GM19372 (cell line): ENCODE results near the gene CLK3.
"Not testable (repeated sequence)": the region's sequence is repeated elsewhere in the genome, so short reads cannot be mapped to it uniquely, and the experiment has no call there.

ENCODE experiments used
- ATAC-seq: cut with Tn5 transposase; IDR thresholded peaks from one replicate; pipeline ENCODE4 v1.9.1; 2021; ENCODE audit warnings: mild to moderate bottlenecking, low read depth, moderate library complexity; ENCODE audit not compliant: unreplicated experiment

CLK3 gene

DNA sequence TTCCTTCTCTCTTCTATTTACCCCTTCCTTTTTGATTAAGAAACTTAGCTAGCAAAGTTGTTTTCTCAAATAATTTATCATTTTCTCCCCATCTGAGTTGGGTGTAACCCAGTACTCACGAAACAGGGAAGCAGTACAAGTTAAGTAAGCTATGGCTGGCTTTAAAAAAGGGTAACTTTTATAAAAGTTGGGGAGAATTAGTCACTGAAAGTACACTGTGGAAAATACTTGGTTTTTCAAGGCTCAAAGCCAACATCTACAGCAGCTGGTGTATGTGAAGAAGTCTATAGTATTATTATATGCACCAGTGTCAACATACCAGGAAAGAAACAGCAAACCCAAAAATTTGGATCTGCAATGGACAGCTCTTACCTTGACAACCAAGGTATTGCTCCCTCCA, 25.5 kb downstream of the CLK3 start:
- no peak for ATAC-seq

DNA sequence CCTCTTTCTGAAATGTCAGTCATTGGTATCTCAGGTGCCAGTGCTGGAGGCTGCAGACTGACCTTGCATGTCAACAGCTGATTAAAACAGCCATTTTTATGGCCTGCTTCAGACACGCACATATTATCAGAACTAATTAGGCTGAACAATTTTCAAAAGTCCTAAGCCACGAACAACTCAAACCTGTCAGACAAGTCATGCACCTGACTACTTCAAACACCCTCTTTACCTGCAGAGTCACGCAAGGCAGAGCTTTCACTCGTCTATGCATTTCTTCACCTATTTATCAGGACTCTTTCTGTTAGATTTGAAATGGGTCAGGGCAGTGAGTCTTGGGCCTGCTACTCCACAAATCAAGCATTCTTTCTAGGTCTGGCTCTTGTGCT, 26.7 kb downstream of the CLK3 start:
- ATAC-seq, result no peak

DNA sequence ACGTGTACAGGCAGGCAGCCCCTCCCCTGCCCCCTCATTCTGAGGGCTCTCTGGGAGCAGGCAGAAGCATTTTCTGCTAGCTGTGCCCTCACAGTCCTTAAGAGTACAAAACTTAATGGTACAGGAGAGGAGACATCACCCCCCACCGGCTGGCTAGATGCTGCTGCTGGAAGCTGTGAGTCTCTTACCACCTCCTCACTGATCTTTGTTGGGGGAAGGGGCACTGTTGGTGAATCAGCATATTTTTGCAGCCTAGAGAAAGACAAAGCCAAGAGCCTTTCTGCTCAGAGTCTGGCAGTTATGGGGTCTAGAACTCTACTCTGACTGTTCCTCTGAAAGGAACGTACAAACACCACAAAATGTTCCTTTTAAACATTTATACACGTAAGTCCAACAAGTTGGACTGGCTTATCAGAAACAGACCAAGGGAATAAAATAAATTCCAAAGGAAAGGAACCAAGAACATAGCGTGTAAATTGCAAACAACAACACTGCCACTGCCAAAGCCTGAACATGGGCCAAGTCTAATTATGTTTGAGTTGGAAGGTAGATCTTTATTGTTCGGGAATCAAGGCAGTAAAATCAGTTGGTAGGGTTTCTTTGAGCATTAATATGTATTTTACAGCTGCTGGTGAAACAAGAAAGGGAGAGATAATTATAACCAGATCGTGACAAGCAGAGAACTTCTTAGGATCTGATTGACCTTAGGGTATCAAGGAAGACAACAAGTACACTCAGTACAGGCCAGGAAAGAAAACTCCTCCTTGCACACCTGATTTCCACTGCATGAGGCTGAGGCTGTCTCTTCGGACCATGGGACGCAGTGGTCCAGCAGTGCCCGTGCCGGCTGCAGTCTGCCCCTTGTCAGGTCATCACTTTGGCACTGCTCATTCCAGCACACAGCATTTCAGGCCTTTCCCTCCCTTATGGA, 27.4 kb downstream of the CLK3 start:
- no peak for ATAC-seq

DNA sequence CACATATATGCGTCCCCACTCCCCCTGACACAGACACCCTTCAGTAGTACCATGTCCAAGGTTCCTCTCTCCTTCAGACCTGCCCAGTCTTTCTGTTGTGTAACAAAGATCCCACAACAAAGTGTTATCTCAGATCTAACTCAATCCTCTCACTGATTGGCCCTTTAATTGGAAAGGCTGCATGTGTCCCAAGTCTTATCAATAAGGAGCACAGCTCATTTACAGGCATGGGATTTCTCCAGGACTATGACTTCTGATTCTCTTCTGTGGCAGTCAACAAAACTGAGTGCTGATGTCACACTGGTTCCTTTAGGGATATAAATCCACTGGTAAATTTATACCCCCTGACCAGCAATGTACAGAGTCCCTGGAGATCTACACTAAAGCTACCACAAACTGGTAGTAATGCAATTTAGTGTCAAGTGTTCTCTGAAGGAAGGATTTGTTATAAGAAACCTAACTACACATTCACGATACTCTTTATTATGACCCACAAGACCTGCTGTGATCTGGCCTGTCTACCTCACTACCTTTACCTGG, 28.1 kb downstream of the CLK3 start:
- no peak for ATAC-seq

DNA sequence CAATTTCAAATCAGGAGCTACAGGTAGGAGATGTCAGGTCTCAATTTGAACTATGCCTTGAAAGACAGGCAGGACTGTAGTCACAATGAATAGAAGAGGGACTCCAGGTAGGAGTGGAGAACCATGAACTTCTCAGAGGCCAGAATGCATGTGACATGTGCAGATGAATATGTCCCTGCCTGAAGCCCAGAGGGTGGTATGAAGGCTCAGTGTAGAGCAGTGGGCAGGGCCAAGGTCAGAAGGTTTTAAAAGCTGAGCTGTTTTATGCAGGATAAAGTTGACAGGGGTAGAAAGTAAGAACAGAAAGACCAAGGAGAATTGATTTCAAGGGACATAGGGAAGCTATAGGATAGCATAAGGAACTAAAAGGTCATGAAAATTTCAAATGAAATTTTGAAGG, 30.8 kb downstream of the CLK3 start:
- no peak for ATAC-seq

DNA sequence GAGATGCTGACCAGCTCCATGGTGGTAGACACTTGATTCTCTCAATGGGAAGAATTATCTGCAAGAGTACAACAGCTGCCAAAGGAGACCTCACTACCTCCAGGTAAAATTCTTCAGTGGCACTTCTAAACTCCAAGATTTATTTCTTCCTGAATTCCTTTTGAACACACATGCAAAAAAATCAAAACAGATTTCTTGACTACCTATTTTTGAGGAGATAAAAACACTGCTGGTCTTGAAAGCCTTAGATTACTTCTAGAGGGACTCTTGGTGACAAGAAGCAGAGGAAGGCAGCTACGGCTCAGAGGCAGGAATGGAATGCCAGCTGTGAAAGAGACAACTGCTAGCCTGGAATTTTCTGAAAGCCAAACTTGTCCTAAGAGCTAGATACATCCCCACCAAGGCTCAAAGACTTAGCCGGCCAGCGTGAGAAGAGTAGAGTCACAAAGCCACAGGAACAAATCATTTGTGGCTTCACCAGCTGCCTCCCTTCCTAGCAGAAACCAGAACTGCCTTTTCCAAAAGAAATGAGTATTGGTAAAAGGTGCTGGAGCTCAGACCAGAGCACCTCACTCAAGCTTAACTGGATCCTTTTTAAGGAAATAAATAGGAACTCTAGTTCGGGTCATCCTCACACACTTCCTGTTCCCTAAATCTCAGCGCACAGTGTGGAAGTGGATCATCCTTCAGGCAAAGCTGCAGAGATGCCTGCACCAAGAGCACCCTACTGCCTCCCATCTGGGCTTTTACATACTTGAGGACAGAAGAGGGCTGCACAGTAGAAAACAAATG, 32.6 kb downstream of the CLK3 start:
- no peak for ATAC-seq

DNA sequence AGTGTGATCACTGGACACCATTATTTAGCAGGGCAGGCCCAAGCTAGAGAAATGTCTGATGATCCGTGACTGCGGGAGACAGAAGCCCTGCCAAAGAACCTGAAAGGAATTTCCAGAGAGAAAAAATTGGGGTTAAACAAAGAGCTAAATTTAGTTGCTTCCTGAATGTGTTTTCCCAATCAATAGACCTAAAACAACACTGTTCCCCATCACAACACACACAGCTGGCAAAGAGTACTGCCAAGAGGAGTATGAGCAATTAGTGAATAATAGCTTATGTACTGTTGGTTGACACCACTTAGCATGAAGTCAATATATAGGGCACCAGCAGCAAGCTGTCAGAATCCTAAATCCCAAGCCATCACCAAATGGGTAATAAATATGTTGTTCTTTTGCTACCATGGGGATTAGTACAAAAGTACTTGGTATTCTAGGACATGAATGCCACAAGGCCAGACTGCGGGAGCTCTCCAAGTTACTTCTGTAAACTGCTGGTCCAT, 35.7 kb downstream of the CLK3 start:
- ATAC-seq, result no peak

DNA sequence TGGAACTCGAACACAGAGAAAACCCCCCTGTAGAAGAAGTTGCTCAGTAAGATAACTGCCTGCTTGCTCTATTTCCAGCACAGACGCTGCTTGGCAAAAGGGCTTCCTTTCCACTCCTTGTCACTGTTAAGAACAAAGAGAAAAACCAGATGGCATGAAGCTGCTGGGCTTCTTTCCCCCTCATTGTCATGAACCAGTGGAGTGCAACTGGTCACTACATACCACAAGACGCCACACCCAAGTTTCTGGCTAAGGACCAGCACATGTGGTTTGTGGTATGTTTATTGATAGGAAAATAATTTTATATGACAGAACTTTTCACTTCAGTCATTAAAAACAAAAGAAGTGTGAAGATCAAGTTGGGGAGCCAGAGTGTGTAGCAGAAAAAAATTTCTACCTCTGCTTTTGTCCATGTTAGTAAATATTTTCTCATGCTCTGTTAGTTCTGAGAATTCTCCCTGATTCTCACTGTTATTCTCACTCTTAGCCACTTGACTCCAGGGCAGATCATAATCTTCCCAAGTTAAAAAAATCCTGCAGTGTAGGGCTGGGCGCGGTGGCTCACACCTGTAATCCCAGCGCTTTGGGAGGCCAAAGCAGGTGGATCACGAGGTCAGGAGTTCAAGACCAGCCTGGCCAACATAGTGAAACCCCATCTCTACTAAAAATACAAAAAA, 37.9 kb downstream of the CLK3 start:
- no peak for ATAC-seq

DNA sequence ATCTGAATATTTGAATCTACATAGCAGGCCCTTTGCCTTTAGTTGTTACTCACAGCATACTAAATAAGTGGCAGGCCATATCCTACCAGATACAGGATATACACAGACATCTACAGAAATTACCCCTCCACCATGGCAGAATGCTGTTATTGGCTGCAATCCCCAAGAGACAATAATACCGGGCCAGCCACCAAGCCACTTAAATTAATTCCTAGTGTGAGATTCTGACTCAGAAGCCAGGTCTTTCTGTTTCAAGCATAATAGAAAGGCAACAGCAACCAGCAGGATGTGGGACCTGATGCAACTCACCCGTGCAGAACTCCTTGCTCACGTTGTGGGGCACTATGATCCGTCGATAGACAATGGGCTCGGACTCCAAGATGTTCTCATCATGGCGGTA, 39.8 kb downstream of the CLK3 start:
- no peak for ATAC-seq

DNA sequence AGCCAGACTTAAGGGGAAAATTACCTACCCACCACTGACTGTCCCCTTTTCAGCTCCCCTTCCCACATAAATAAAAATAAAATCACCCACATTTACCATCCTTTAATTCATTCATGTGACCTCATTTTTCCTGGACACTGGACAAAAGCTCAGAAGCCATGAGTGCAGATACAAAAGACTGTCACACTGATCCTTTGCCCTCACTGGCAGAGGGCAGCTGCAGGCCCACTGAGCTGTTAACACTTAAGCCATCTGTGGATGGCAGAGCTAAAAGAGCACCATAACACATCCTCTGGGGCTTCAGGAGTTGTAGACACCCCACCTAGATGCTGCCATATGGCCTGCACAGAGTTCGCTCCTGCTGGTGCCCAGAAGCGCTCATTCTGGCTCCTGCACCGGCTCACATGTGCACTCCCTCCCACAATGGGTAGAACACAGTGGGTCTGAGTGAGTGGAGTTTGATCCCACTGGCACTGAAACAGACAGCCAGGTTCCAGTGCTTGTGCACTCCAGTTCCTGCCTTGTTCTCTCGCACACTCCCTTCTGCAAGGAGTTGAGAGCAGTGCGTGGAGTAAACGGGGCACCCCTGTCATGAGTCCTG, 41.4 kb downstream of the CLK3 start:
- ATAC-seq, result no peak

DNA sequence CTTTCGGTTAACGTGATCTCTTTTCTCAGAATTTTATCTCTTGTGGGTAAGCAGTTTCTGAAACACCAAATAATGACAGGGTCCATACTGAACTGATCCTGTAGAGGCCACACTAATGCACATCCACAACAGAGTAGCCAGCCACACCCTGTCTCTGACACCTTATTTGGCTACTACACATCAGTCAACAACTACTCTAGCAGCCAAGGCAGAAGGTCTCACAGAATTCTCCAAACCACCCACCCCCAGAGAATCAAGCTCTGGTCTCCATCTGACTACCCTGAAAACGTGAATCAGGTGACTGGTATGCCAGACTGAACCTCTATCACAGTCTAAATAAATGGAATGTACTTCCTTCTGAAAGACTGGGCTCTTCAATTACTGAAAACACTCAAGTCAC, 42.2 kb downstream of the CLK3 start:
- no peak for ATAC-seq

DNA sequence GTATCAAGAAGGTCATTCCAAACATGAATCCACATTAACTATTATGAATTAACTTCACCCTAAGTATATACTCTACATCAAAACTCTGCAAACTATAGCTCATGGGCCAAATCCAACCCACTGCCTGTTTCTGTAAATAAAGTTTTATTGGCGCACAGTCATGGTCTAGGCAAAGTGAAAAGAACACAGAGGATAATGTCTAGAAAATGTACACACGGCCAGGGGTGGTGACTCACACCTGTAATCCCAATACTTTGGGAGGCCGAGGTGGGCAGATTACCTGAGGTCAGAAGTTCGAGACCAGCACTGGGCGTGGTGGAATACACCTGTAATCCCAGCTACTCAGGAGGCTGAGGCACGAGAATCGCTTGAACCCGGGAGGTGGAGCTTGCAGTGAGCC, 45.6 kb downstream of the CLK3 start:
- ATAC-seq, result not testable (repeated sequence)

DNA sequence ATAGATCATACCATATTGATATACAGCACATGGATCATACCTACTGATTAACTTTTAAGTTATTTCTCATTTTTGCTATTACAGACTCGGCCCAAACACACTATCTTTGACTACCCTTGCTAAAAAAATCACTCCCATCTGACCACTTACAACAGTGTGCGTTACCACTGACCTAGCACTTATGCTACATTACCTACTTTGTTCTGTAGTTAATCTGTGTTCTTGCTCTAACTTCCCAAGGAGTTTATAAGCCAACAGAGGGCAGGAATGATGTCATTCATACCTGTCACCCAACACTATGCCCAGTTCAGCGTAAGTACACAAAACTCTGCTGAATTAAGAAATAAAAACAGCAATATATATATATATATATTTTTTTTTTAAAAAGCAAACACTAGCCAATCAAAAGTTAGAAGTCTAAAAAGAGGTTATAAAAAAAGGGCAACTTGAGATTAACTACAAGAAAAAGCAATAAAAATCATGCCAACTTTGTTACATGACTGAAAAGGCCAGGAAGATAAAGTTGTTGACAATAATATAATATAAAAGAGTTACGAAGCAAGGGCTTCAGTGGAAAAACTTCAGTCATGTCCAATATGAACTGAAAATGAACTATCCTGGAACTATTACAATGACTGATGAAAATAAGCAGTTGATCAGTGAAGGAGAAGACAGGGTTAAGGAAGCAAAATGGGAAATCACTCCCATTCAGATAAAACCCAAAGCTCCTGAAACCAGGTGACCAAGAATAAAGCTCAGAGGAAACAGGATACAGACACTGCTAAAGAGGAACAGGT, 46.6 kb downstream of the CLK3 start:
- no peak for ATAC-seq

DNA sequence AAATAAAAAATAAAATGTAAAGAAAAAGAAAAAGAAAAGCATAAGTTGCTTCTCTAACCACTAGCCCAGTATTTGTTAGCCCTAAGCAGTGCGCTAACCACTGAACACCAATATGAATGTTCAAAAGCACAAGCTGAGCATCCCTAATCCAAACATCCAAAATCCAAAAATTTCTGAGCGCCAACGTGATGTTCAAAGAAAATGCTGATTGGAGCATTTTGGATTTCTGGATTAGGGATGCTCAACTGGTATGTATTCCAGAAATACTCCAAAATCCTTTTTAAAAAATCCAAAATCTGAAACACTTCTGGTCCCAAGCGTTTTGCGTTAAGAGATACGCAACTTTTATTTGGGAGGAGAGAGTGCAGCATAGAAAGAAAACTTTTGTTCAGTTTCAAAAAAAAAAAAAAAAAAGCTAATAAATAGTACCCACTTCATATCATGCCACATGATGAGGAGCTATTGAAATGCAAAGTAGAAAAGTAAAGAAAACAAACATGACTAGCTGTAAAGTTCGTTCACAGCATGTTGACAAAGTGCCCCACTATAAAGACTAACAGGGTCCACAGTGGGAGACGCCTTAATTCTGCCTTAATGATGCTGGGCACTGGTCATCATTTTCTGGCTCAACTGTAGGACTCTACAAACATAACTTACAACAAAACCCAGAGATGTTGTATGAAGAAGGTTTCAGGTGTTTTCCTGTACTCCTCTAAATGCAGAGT, 47.8 kb downstream of the CLK3 start:
- no peak for ATAC-seq

DNA sequence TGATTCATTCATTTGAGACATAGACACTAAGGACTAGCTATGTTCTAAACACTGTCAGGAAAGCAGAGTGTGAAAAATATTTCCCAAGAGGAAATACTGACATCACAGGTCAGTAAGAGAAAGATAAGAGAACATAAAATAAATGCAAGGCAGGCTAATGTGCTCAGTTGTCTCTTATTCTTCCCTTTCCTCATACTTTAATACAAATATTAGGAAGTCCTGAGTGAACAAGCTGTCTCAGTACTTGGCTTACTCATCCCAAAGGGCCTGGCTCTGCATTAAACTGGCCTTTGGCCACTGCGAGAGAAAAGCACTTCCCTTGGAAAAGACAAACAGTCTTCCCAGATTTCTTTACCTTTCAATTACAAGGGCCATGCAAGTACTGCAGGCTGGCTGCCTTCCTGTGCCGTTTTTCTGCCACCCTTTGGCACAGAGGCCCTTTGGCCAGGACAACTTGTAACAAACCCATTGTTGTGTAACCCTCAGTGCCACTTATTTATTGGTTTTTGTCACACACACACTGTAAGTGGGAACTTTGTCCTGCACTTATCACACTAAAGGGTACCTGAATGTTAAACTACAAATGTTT, 48.5 kb downstream of the CLK3 start:
- ATAC-seq, result no peak

DNA sequence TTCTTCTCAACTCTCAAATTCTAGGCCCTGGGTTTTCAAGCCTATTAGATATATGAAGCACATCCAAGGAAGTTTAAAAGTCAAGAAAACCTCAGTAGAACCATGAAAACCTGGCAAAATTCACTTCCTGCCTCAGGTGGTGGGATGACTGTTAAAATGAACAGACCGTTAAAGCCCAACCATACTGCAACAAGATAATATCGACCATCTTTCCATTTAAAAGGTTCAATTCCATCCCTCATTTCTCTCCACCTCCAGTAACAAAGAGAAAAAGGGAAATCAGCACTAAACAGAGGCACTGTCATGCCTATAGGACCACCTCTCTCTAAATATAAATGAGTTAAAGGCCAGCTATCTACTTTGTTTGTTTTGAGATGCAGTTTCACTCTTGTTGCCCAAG, 49.0 kb downstream of the CLK3 start:
- ATAC-seq, result no peak

DNA sequence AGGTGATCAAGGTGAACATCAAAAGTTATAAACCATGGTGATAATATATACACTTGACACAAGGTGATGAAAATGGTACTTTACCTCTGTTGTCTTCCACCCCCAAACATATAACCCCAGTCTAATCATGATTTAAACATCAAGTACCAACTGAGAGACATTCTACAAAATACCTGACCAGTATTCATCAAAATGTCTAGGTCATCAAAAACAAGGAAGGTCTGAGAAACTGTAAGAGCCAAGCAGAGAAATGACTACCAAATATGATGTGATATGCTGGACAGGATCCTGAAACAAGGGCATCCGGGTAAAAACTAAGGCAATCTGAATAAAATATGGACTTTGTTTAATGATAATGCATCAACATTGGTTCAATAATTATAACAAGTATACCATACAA, 52.3 kb downstream of the CLK3 start:
- no peak for ATAC-seq

DNA sequence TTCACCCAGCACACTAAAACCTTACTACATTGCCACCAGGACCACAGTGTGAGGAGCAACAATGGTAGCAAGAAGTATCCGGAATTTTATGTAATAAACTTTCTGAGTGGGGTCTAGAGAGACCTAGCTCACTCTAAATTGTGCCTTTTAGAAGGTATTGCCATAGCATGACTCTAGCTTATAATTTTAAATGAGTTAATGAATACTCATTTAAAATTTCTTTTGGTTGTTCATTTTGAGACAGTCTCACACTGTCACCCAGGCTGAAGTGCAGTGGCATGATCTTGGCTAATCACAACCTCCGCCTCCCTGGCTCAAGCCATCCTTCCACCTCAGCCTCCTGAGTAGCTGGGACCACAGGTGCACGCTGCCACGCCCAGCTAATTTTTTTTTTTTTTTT, 54.0 kb downstream of the CLK3 start:
- no peak for ATAC-seq

DNA sequence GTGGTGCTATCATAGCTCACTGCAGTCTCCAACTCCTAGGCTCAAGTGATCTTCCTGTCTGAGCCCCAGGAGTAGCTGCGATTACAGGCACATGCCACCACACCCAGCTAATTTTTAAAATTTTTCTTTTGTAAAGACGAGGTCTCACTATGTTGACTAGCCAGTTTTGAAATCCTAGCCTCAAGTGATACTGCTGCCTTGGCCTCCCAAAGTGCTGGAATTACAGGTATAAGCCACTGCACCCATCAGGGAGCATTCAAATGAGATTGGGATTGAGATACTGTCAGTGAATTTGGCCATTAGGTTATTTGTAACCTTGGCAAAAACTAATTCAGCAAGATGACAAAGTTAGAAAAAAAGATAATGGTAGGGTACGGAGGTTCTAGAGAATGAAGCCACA, 58.5 kb downstream of the CLK3 start:
- no peak for ATAC-seq
